Kidney (tissue), 14 donors: Measurements from ENCODE around the gene STMN1. TPM values are rescaled to one million over a fixed set of nuclear protein-coding genes. Genes with fewer than 3 reads are reported as not detected.

ENCODE experiments used
- DNase-seq, 5 donors: peaks; one replicate each; pipeline ENCODE4 v3.0.0-alpha.2; 2013 to 2020
- FAIRE-seq: peaks from 2 replicates; lab custom pipeline; 2012; peaks lifted over from hg19 to GRCh38; lab: Jason Lieb, UNC
- H3K27ac ChIP-seq, 2 donors: one replicate each; pipeline ENCODE4 v1.7.0; 2013; ENCODE audit warnings: low read depth in 2 of 2, low read length in 2 of 2, inconsistent platforms in 1 of 2
- H3K27me3 ChIP-seq: one replicate; pipeline ENCODE4 v1.7.1; 2013; ENCODE audit warnings: low read length, inconsistent platforms; ENCODE audit not compliant: control insufficient read depth, insufficient read depth
- H3K36me3 ChIP-seq, 3 donors: one replicate each; pipeline versions ENCODE4 v1.7.0 to v1.7.1; 2013; ENCODE audit warnings: low read length in 3 of 3, control low read depth in 1 of 3, inconsistent platforms in 1 of 3; ENCODE audit not compliant: insufficient read depth in 3 of 3, control insufficient read depth in 2 of 3
- H3K4me1 ChIP-seq, 3 donors: one replicate each; pipeline versions ENCODE4 v1.7.0 to v1.7.1; 2013; ENCODE audit warnings: low read length in 3 of 3, inconsistent platforms in 1 of 3, low read depth in 1 of 3; ENCODE audit not compliant: control insufficient read depth in 2 of 3, insufficient read depth in 2 of 3
- H3K4me3 ChIP-seq, 3 donors: one replicate each; pipeline versions ENCODE4 v1.7.0 to v1.8.1; 2013; ENCODE audit warnings: low read length in 3 of 3, control low read depth in 1 of 3, inconsistent platforms in 1 of 3
- H3K9ac ChIP-seq, 3 donors: one replicate each; pipeline versions ENCODE4 v1.7.0 to v1.7.1; 2013; ENCODE audit warnings: low read length in 3 of 3, control low read depth in 1 of 3, inconsistent platforms in 1 of 3
- H3K9me3 ChIP-seq, 3 donors: one replicate each; pipeline versions ENCODE4 v1.7.0 to v1.7.1; 2013; ENCODE audit warnings: low read length in 3 of 3, control low read depth in 1 of 3, inconsistent platforms in 1 of 3; ENCODE audit not compliant: control insufficient read depth in 2 of 3, insufficient read depth in 1 of 3
- intact Hi-C: fragments of 100-400 bp; cut with DNase I; formaldehyde crosslinking; loops from one replicate; pipeline ENCODE4 v1.11.1; 2022
- polyA plus RNA-seq: library from polyadenylated mRNA; stranded (reverse); fragments of 350-450 nt; fragmentation: Illumina TruSeq; extraction: RNeasy Lipid Tissue Mini Kit (QIAGEN cat#74804); gene quantifications from one replicate; pipeline ENCODE4 v1.2.3, GENCODE V29; 2014; ENCODE audit warnings: low read depth, low replicate concordance; ENCODE audit not compliant: insufficient read depth
- total RNA-seq: library from RNA; stranded (reverse); fragmentation: NEBNext Ultra II Directional; extraction: Animal tissue kit (Norgen Biotek cat#: 25700); gene quantifications from one replicate; pipeline ENCODE4 v1.2.1, GENCODE V29; 2021
- TF ChIP-seq, protein P1 (sequence below): IDR thresholded peaks from 3 replicates; pipeline ENCODE4 v1.5.1; 2012; ENCODE audit warnings: mild to moderate bottlenecking, moderate library complexity, borderline replicate concordance; ENCODE audit not compliant: insufficient read depth; ENCODE audit errors: extremely low read depth
- donor health status: control.
- donor health status: control.
- donor health status: control.
- donor health status: control.
- donor health status: control.
- donor health status: DM: yes; HTN: yes; CAD: no.
- donor health status: Normal renal cell carcinoma (clear cell type).

Gene STMN1
- total and polyA plus RNA-seq, 2 donors from 2014 or later: 50.4 to 101 TPM

GRCh38 chr1:25924454-25924853 lies 18.2 kb upstream of the STMN1 start:
- Histone ChIP-seq H3K27me3 (no peaks in the 10 kb centered on the region), H3K27ac (no peak overlapping the region), H3K36me3 (no peaks in the 10 kb centered on the region), H3K4me3 (no peak overlapping the region), H3K9me3 (no peaks in the 10 kb centered on the region), H3K9ac (no peak overlapping the region), H3K4me1 (peaks cover 0 to 5% (median 0%) of the 10 kb centered on the region in 3 donors)
- DNase-seq: no peak
- intact Hi-C loops: no loop called here
- TF ChIP-seq, protein P1, sequence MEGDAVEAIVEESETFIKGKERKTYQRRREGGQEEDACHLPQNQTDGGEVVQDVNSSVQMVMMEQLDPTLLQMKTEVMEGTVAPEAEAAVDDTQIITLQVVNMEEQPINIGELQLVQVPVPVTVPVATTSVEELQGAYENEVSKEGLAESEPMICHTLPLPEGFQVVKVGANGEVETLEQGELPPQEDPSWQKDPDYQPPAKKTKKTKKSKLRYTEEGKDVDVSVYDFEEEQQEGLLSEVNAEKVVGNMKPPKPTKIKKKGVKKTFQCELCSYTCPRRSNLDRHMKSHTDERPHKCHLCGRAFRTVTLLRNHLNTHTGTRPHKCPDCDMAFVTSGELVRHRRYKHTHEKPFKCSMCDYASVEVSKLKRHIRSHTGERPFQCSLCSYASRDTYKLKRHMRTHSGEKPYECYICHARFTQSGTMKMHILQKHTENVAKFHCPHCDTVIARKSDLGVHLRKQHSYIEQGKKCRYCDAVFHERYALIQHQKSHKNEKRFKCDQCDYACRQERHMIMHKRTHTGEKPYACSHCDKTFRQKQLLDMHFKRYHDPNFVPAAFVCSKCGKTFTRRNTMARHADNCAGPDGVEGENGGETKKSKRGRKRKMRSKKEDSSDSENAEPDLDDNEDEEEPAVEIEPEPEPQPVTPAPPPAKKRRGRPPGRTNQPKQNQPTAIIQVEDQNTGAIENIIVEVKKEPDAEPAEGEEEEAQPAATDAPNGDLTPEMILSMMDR: no peak
- FAIRE-seq: no peak

DNA sequence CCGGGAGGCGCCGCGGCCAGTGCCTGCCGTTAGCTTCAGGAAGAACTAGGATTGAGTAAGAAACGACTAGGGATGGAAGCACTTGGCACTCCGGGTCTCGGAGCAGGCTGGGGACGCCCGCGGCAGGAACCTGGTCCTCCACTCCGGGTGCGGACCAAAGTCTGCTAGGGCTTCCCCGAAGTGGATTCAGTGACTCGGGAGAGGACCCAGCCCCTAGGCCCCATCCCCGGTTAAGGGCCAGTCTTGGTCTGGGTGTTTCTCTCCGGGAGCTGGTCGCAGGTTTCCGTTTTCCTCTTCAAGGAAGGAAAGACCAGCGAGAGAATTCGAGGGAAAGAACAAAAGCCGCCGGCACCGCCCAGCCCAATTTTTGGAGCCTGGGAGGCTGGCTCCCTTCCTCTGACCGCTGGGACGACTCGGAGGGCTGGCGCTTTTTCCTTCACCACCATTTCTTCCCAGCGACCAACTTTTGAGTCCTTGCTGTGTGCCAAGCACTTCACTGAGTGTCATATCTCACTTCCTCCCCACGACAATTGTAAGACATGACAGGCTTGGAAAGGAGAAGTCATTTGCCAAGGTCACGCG lies 16.8 kb upstream of the STMN1 start:
- DNase-seq (peak in 3 of 5 donors; percentile 60 to 71 (median 60)), FAIRE-seq (no peak)
- Histone ChIP-seq H3K27ac (peak overlapping the region; percentile 13 to 34), H3K4me1 (peaks cover 0 to 5% (median 0%) of the 10 kb centered on the region in 3 donors), H3K4me3 (peak overlapping the region; percentile 63 to 70 (median 64)), H3K36me3 (no peaks in the 10 kb centered on the region), H3K9ac (peak overlapping the region in 2 of 3 donors; percentile 17 to 77), H3K27me3 (no peaks in the 10 kb centered on the region), H3K9me3 (no peaks in the 10 kb centered on the region)
- TF ChIP-seq, protein P1: no peak
- intact Hi-C loops: no loop called here

- Histone ChIP-seq H3K9ac (peak overlapping the region in 2 of 3 donors; percentile 54 to 77), H3K36me3 (no peaks in the 10 kb centered on the region), H3K4me1 (peaks cover 0 to 2% (median 0%) of the 10 kb centered on the region in 3 donors), H3K9me3 (no peaks in the 10 kb centered on the region), H3K27ac (peak overlapping the region; percentile 13 to 34), H3K4me3 (peak overlapping the region; percentile 63 to 70 (median 64)), H3K27me3 (no peaks in the 10 kb centered on the region)
- intact Hi-C loops: no loop called here
- FAIRE-seq (no peak), DNase-seq (peak; percentile 72 to 86 (median 84))
- TF ChIP-seq, protein P1: no peak
Observed at GRCh38 chr1:25922056-25922970, 16.1 kb upstream of the STMN1 start.
